Measurements from ENCODE around the gene KRT38.

GRCh38 chr17:41387670-41388069 lies 53.1 kb downstream of the KRT38 start:
- TF ChIP-seq CTCF (IDR thresholded peaks at IDR 0.05; ENCODE audit: insufficient read depth, low read depth, low read length): no peak
- TF ChIP-seq EZH2 (IDR thresholded peaks at IDR 0.05; ENCODE audit: insufficient read depth, low read length): no peak
